Sigmoid colon (tissue), 4 donors: ENCODE data around the gene PCBP3.

ENCODE experiments used
- POLR2AphosphoS5 ChIP-seq, 4 donors: sonication (generic); formaldehyde crosslinking; IDR thresholded peaks; one replicate each; pipeline ENCODE4 v1.6.1; 2017; ENCODE audit warnings: antibody characterized with exemption in 4 of 4
- TF ChIP-seq, protein P1 (sequence below), 4 experiments: fragments of 450-650 bp in 3 of 4; fragments of 200-600 bp in 1 of 4; IDR thresholded peaks; one replicate each; pipeline ENCODE4 v1.5.1; 2016 to 2019; ENCODE audit warnings: antibody characterized with exemption in 4 of 4, mild to moderate bottlenecking in 3 of 4, moderate library complexity in 2 of 4

DNA sequence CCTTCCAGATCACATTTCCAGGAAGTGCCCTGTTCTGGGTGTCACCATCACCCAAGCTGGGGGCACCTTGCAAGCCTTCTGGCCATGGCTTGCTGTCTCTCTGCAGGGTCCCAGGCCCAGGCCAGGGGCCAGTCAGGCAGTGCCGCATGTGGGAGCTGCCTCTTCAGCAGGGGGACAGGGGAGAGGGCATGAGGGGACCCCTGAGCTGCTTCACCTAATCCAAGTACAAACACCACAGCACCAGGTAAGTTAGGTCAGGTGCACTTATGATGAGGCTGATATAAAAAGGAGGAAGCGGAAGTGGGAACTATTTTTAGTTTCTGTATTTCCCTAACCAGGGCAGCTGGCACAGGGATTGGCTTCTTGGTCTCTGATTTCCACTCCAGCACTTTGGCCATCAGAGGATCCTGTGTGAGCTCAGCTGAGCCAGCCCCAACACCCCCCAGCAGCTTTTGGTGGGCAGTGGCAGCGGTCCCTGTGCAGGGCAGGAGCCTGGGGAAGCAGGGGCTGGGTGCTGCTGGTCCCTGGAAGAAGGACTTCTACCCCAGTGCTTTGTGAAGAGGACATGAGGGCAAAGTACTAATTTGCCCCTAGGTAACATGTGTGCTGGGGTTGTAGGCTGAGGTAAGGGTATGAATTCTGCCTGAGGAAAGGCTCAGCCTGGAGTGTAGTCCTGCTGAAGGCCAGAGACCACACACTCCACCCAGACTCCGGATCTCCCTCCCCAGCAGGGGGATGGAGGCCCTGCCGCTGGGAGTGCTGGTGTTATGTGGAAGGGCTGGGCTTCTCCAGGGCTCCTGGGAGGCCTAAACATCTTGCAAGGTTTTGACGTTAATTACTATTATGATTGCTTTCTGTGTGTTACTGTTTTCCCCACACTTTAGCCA, 3.3 kb upstream of the PCBP3 start:
- TF ChIP-seq POLR2AphosphoS5 (IDR thresholded peaks at IDR 0.05) = no peak
- TF ChIP-seq, protein P1, sequence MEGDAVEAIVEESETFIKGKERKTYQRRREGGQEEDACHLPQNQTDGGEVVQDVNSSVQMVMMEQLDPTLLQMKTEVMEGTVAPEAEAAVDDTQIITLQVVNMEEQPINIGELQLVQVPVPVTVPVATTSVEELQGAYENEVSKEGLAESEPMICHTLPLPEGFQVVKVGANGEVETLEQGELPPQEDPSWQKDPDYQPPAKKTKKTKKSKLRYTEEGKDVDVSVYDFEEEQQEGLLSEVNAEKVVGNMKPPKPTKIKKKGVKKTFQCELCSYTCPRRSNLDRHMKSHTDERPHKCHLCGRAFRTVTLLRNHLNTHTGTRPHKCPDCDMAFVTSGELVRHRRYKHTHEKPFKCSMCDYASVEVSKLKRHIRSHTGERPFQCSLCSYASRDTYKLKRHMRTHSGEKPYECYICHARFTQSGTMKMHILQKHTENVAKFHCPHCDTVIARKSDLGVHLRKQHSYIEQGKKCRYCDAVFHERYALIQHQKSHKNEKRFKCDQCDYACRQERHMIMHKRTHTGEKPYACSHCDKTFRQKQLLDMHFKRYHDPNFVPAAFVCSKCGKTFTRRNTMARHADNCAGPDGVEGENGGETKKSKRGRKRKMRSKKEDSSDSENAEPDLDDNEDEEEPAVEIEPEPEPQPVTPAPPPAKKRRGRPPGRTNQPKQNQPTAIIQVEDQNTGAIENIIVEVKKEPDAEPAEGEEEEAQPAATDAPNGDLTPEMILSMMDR (IDR thresholded peaks at IDR 0.05) = no peak
